IPS-NIHi7 (cell line): ENCODE measurements around the gene USP34.
"Not testable (repeated sequence)": the region's sequence is repeated elsewhere in the genome, so short reads cannot be mapped to it uniquely, and the experiment has no call there.

Source experiments
- DNase-seq: peaks from one replicate; pipeline ENCODE4 v3.0.0; 2012; ENCODE audit warnings: mixed read lengths; ENCODE audit errors: extremely low spot score

The USP34 gene

GRCh38 chr2:61157371-61158003 lies 313.4 kb downstream of the USP34 start:
- no peak for DNase-seq

- no peak for DNase-seq
Observed at GRCh38 chr2:61151436-61151835, 319.5 kb downstream of the USP34 start.

DNA sequence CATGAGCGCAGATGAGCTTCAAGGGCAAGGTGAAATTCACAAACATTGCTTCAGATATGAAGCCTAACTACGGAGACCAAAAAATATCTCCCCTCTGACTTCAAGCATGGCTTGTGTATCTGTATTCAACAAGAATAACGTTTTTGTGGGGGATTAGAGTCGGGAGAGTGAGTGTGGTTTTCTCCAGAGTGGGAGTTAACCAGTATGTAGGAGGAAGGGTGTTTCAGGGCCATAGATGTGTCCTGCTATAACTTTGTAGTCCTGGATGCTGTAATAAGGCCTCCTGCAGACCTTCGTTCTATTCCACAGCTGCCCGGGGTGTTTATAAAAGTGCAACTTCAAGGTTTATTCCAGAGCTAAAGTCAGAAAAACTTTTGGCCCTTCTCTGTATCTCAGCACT lies 321.8 kb downstream of the USP34 start:
- no peak for DNase-seq

GRCh38 chr2:61148091-61148490 lies 322.8 kb downstream of the USP34 start:
- DNase-seq, result not testable (repeated sequence)

- DNase-seq, result no peak
Observed at GRCh38 chr2:61145990-61146389, 324.9 kb downstream of the USP34 start.

- peak; percentile 99 for DNase-seq
Observed at GRCh38 chr2:61144697-61145268, 326.1 kb downstream of the USP34 start.

DNA sequence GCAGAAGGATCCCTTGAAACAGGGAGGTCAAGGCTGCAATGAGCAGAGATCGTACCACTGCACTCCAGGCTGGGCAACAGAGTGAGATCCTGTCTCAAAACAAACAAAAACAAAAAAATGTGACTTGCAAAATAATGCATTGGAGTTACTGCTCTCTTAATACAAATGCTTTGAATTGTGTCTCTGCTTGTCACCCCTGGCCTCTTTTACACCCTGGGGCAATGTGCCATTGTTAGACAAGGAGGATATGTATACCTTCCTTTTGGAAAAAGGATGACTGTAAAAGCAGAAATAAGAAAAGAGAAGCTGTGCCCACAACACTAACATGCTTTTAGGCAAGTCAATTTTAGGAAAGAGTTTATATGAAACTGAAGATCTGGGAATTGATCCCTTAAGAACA lies 329.7 kb downstream of the USP34 start:
- no peak for DNase-seq

- DNase-seq, result no peak
Observed at GRCh38 chr2:61138859-61139258, 332.0 kb downstream of the USP34 start.
